Activated CD4-positive, alpha-beta T cell treated with anti-CD3 and anti-CD28 coated beads, Interleukin-2, amount 10 ng/mL, durations not matched to agents 24 days and 14 days (primary cell): Measurements from ENCODE around the gene CSH1. TPM values are rescaled to one million over a fixed set of nuclear protein-coding genes. Genes with fewer than 3 reads are reported as not detected.
"Not testable (repeated sequence)": the region's sequence is repeated elsewhere in the genome, so short reads cannot be mapped to it uniquely, and the experiment has no call there.

Experiments used
- DNase-seq: peaks from one replicate; pipeline ENCODE4 v3.0.0; 2022
- H3K27ac Mint-ChIP-seq: one replicate; pipeline ENCODE4 v1.8.0; 2022; ENCODE audit warnings: mild to moderate bottlenecking, mixed read lengths
- H3K27me3 Mint-ChIP-seq: one replicate; pipeline ENCODE4 v1.8.0; 2022; ENCODE audit warnings: mixed read lengths
- H3K36me3 Mint-ChIP-seq: one replicate; pipeline ENCODE4 v1.8.0; 2022; ENCODE audit warnings: low read depth, mild to moderate bottlenecking, mixed read lengths
- H3K4me1 Mint-ChIP-seq: one replicate; pipeline ENCODE4 v1.8.0; 2021; ENCODE audit warnings: mixed read lengths
- H3K4me3 Mint-ChIP-seq: one replicate; pipeline ENCODE4 v1.8.0; 2022; ENCODE audit warnings: mild to moderate bottlenecking, moderate library complexity, mixed read lengths
- H3K9me3 Mint-ChIP-seq: one replicate; pipeline ENCODE4 v1.8.0; 2021; ENCODE audit warnings: mixed read lengths
- intact Hi-C: fragments of 100-400 bp; cut with micrococcal nuclease; formaldehyde crosslinking; loops from one replicate; pipeline ENCODE4 v1.15.1; 2023
- total RNA-seq: library from RNA; stranded (reverse); gene quantifications from 2 replicates; pipeline ENCODE4 v1.2.3, GENCODE V29; 2022

The CSH1 gene
- total RNA-seq, 1 donor from 2014 or later = not detected

GRCh38 chr17:63907161-63907778 lies 10.9 kb upstream of the CSH1 start:
- H3K9me3 Mint-ChIP-seq, DNase-seq, H3K4me1 Mint-ChIP-seq, H3K27ac Mint-ChIP-seq, H3K4me3 Mint-ChIP-seq, H3K36me3 Mint-ChIP-seq, intact Hi-C loops: not testable (repeated sequence)
- peaks cover 11% of the 10 kb centered on the region for H3K27me3 Mint-ChIP-seq

DNA sequence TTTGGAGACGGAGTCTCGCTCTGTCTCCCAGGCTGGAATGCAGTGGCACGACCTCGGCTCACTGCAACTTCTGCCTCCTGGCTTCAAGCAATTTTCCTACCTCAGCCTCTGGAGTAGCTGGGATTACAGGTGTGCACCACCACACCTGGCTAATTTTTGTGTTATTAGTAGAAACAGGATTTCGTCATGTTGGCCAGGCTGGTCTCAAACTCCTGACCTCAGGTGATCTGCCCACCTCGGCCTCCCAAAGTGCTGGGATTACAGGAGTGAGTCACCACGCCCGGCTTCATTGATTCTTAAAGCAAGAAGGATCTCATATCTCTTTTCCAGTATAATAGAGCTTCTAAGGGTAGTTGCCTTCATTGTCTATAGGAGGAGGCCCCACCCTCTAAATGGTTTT lies 8.4 kb upstream of the CSH1 start:
- H3K27ac Mint-ChIP-seq, H3K4me3 Mint-ChIP-seq, H3K36me3 Mint-ChIP-seq, DNase-seq, intact Hi-C loops, H3K4me1 Mint-ChIP-seq, H3K9me3 Mint-ChIP-seq: not testable (repeated sequence)
- H3K27me3 Mint-ChIP-seq = peaks cover 17% of the 10 kb centered on the region

DNA sequence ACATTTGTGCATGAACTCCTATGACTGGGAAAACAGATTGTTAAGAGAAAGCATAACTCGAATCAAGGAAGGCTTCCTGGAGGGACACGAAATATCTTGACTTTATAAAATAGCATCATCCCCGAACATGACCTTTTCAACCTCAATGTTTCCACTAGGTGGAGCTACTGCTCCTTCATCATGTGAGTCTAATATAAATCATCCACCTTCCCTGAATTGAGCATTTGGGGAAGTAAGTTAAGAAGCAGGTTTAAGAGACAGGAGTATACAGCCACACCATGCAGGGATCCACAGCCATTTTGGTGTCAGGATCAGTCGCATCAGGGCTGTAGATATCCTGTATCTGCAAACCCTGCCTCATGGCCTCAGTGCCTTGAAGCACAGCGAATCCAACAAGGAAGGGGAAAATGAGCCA lies 7.4 kb upstream of the CSH1 start:
- H3K27ac Mint-ChIP-seq, H3K36me3 Mint-ChIP-seq, intact Hi-C loops, H3K9me3 Mint-ChIP-seq, H3K4me3 Mint-ChIP-seq: not testable (repeated sequence)
- peaks cover 17% of the 10 kb centered on the region for H3K27me3 Mint-ChIP-seq
- H3K4me1 Mint-ChIP-seq = peaks cover 10% of the 10 kb centered on the region
- DNase-seq = peak; percentile 81

- DNase-seq, intact Hi-C loops: not testable (repeated sequence)
Measured at GRCh38 chr17:63901971-63902370, 5.6 kb upstream of the CSH1 start.

GRCh38 chr17:63898899-63899798 lies 2.8 kb upstream of the CSH1 start:
- H3K9me3 Mint-ChIP-seq, H3K4me3 Mint-ChIP-seq, H3K36me3 Mint-ChIP-seq, intact Hi-C loops, H3K27ac Mint-ChIP-seq: not testable (repeated sequence)
- Mint-ChIP-seq H3K27me3 (peaks cover 13% of the 10 kb centered on the region), H3K4me1 (peaks cover 10% of the 10 kb centered on the region)
- peak; percentile 76 for DNase-seq

More at GRCh38 chr17:63901971-63902370, 5.6 kb upstream of the CSH1 start:
- H3K36me3 Mint-ChIP-seq, H3K9me3 Mint-ChIP-seq, H3K4me3 Mint-ChIP-seq, H3K27ac Mint-ChIP-seq: not testable (repeated sequence)
- Mint-ChIP-seq H3K27me3 (peaks cover 14% of the 10 kb centered on the region), H3K4me1 (peaks cover 10% of the 10 kb centered on the region)

- peaks cover 23% of the 10 kb centered on the region for H3K27me3 Mint-ChIP-seq
- DNase-seq, H3K9me3 Mint-ChIP-seq, H3K27ac Mint-ChIP-seq, H3K4me1 Mint-ChIP-seq, H3K36me3 Mint-ChIP-seq, H3K4me3 Mint-ChIP-seq, intact Hi-C loops: not testable (repeated sequence)
Measured at GRCh38 chr17:63894821-63895220, 1.6 kb downstream of the CSH1 start.

GRCh38 chr17:63894021-63894420 lies 2.4 kb downstream of the CSH1 start:
- peaks cover 26% of the 10 kb centered on the region for H3K27me3 Mint-ChIP-seq
- H3K4me1 Mint-ChIP-seq, H3K4me3 Mint-ChIP-seq, H3K9me3 Mint-ChIP-seq, H3K36me3 Mint-ChIP-seq, H3K27ac Mint-ChIP-seq, intact Hi-C loops, DNase-seq: not testable (repeated sequence)

- H3K4me1 Mint-ChIP-seq, H3K27ac Mint-ChIP-seq, H3K4me3 Mint-ChIP-seq, intact Hi-C loops, H3K36me3 Mint-ChIP-seq, DNase-seq, H3K9me3 Mint-ChIP-seq: not testable (repeated sequence)
- H3K27me3 Mint-ChIP-seq = peaks cover 35% of the 10 kb centered on the region
Measured at GRCh38 chr17:63892316-63893037, 3.9 kb downstream of the CSH1 start.

DNA sequence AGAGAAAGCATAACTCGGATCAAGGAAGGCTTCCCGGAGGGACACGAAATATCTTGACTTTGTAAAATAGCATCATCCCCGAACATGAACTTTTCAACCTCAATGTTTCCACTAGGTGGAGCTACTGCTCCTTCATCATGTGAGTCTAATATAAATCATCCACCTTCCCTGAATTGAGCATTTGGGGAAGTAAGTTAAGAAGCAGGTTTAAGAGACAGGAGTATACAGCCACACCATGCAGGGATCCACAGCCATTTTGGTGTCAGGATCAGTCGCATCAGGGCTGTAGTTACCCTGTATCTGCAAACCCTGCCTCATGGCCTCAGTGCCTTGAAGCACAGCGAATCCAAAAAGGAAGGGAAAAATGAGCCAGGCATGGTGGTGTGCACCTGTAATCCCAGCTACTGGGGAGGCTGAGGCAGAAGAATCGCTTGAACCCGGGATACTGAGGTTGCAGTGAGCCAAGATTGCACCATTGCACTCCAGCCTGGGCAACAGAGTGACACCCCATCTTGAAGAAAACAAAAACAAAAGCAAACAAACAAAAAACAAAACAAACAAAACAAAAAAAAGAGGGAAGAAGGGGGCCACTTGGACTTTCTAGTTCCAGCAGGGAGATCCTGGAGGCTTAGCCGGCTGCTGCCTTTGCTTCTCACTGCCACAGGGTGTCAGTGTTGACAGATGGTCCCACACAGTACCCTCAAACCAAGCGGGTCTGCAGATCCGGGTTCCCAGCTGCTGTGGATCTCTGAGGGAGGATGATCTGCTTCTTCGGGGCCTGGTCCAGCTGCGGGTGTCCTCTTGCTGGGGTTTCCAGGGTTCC lies 7.1 kb downstream of the CSH1 start:
- intact Hi-C loops, H3K9me3 Mint-ChIP-seq: not testable (repeated sequence)
- peak; percentile 78 for DNase-seq

DNA sequence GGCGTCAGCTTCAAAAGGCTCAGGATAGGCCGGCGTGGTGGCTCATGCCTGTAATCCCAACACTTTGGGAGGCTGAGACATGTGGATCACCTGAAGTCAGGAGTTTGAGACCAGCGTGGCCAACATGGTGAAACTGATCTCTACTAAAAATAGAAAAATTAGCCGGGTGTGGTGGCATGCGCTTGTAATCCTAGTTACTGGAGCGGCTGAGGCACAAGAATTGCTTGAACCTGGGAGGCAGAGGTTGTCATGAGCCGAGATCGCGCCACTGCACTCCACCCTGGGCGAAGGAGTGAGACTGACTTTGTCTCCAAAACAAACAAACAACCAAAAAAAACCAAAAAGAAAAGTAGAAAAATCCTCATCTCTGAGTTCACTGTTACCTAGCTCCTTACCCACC lies 11.3 kb downstream of the CSH1 start:
- Mint-ChIP-seq H3K27me3 (peaks cover 25% of the 10 kb centered on the region), H3K4me1 (peaks cover 12% of the 10 kb centered on the region)
- DNase-seq, H3K9me3 Mint-ChIP-seq, H3K36me3 Mint-ChIP-seq, H3K27ac Mint-ChIP-seq, intact Hi-C loops, H3K4me3 Mint-ChIP-seq: not testable (repeated sequence)

More for the DNA sequence above, 7.1 kb downstream of the CSH1 start:
- H3K4me1 Mint-ChIP-seq, H3K36me3 Mint-ChIP-seq, H3K4me3 Mint-ChIP-seq, H3K27ac Mint-ChIP-seq: not testable (repeated sequence)
- H3K27me3 Mint-ChIP-seq = peaks cover 42% of the 10 kb centered on the region

DNA sequence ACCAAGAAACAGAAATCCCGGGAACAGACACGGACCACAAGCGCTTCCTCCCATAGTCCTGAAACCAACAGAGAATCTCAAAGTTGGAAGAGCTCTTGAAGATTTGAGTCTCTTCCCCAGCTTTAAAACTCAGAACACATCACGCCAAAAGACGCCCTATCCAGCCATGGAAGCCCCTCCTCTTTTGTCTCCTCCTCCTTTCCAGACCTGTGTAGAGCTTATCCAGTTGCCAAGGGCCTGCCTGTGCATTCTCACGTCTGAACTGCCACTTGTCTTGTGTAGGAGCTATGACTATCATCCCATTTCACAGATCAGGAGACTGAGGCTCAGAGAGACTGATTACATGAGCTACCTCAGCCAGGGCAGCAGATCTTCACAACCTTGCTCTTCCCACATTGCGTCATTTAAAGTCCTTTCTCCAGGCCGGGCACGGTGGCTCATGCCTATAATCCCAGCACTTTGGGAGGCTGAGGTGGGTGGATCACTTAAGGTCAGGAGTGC lies 13.7 kb downstream of the CSH1 start:
- H3K36me3 Mint-ChIP-seq, H3K4me3 Mint-ChIP-seq, DNase-seq, H3K4me1 Mint-ChIP-seq, H3K27ac Mint-ChIP-seq, H3K9me3 Mint-ChIP-seq, intact Hi-C loops: not testable (repeated sequence)
- peaks cover 15% of the 10 kb centered on the region for H3K27me3 Mint-ChIP-seq

DNA sequence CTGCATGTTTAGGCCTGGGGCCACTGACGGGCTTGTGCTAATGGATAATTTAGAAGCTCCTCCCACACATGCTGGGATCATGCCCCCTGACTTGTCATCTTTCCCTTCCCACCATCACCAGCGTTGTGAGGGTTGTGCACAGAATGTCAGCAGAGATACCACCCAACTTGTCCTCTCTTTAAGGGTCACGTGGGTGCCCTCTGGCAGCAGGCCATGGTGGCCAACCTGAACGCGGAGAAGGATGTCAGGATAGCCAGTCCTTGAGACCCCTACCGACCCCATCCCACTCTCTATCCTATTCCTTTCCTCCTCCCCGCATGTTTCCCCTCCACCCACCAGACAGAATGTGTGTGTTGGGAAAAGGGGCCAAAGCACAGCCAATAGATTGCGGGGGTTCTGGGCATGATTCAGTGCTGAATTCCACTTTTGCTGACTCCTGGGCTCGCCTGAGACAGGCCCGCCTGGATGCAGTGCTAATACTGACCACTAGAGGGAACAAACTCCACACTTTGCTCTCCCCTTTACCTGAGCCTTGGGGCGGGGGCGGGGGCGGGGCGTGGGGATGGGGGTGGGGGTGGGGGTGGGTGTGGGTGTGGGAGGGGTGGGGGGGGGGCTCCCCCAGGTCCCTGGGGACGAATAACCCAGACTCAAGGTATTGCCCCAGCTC lies 14.3 kb downstream of the CSH1 start, which contains the start of gene GH2:
GH2 (minus strand) TSS at position 10 of the 667 bp plus-strand sequence. CDS start 143 bp downstream, outside the sequence.
- peaks cover 5% of the 10 kb centered on the region for H3K4me1 Mint-ChIP-seq
- no peak within 1 kb of the TSS for H3K27ac Mint-ChIP-seq

DNA sequence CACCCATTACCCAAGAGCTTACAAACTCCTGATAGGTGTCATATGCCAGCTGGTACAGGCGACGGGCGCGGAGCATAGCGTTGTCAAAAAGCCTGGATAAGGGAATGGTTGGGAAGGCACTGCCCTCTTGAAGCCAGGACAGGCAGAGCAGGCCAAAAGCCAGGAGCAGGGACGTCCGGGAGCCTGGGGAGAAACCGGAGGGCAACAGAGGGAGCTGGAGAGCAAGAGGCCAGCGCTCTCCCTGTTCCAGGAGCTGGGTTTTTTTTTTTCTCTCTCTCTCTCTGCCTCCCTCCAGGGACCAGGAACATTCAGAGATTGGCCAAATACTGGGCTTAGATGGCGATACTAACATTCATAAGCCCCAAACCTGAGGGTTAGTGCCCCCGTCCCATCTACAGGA lies 15.0 kb downstream of the CSH1 start:
- H3K9me3 Mint-ChIP-seq, H3K27ac Mint-ChIP-seq, H3K27me3 Mint-ChIP-seq, H3K36me3 Mint-ChIP-seq, intact Hi-C loops, H3K4me3 Mint-ChIP-seq, DNase-seq, H3K4me1 Mint-ChIP-seq: not testable (repeated sequence)

More for the DNA sequence above, 14.3 kb downstream of the CSH1 start, which contains the start of gene GH2:
- Mint-ChIP-seq H3K9me3 (no peaks in the 10 kb centered on the region), H3K27me3 (peaks cover 11% of the 10 kb centered on the region), H3K4me3 (no peak within 1 kb of the TSS), H3K36me3 (no peaks in the 10 kb centered on the region)
- intact Hi-C loops = no loop called here
- peak; percentile 91 for DNase-seq
